GM12892 (cell line): ENCODE measurements around the gene PLEKHM1.
"Not testable (repeated sequence)": the region's sequence is repeated elsewhere in the genome, so short reads cannot be mapped to it uniquely, and the experiment has no call there.

Experiments
- POLR2A ChIP-seq: IDR thresholded peaks from 2 replicates; pipeline ENCODE4 v1.6.1; 2011; ENCODE audit warnings: low read depth, low read length, control low read depth
- POLR2AphosphoS5 ChIP-seq: IDR thresholded peaks from 2 replicates; pipeline ENCODE4 v1.6.1; 2011; ENCODE audit warnings: low read depth, low read length, control low read depth
- TAF1 ChIP-seq: IDR thresholded peaks from 2 replicates; pipeline ENCODE4 v1.6.1; 2011; ENCODE audit warnings: low read depth, mild to moderate bottlenecking, control low read depth, low read length, borderline replicate concordance

GRCh38 chr17:45461524-45462327 is 28.8 kb downstream of the PLEKHM1 start:
- not testable (repeated sequence) for TF ChIP-seq POLR2A, TAF1, POLR2AphosphoS5
